H1 (cell line): ENCODE results near the gene CDK5RAP2. TPM values are rescaled to one million over a fixed set of nuclear protein-coding genes. Genes with fewer than 3 reads are reported as not detected.

Experiments used
- CTCF ChIA-PET: fragments of 300-600 bp; sonication (Branson Sonifier 250); formaldehyde crosslinking; loops from one replicate; lab custom pipeline; 2021; ENCODE audit not compliant: partially characterized antibody; lab: Charles Lee
- POLR2A ChIA-PET: fragments of 300-600 bp; sonication (Branson Sonifier 250); formaldehyde crosslinking; loops from one replicate; lab custom pipeline; 2021; ENCODE audit warnings: inconsistent platforms; ENCODE audit not compliant: partially characterized antibody; lab: Charles Lee
- DNase-seq, 2 experiments: peaks; one replicate each; pipeline versions ENCODE4 v3.0.0 to v3.0.0-alpha.2; 2010 to 2022; ENCODE audit warnings: low spot score in 2 of 2, low read depth in 1 of 2, mixed read lengths in 1 of 2
- FAIRE-seq: peaks from 2 replicates; lab custom pipeline; 2011; peaks lifted over from hg19 to GRCh38; lab: Jason Lieb, UNC
- H2AFZ ChIP-seq: 2 replicates; pipeline ENCODE4 v1.8.1; 2012; ENCODE audit warnings: low read length, inconsistent platforms
- H2AK5ac ChIP-seq: 2 replicates; pipeline ENCODE4 v1.6.1; 2013; ENCODE audit warnings: low read depth, low read length
- H2BK120ac ChIP-seq: replicated peaks from 2 replicates; pipeline ENCODE3; 2013; ENCODE audit warnings: low read depth, low read length, inconsistent platforms
- H2BK12ac ChIP-seq: 2 replicates; pipeline ENCODE4 v1.6.1; 2013; ENCODE audit warnings: low read depth, low read length
- H2BK15ac ChIP-seq: 2 replicates; pipeline ENCODE4 v1.6.1; 2013; ENCODE audit warnings: low read length
- H2BK20ac ChIP-seq: 2 replicates; pipeline ENCODE4 v1.6.1; 2013; ENCODE audit warnings: low read length
- H2BK5ac ChIP-seq: 2 replicates; pipeline ENCODE4 v1.6.1; 2013; ENCODE audit warnings: low read depth, low read length
- H3K14ac ChIP-seq: 2 replicates; pipeline ENCODE4 v1.6.1; 2013; ENCODE audit warnings: inconsistent platforms; ENCODE audit not compliant: insufficient read length
- H3K18ac ChIP-seq: 2 replicates; pipeline ENCODE4 v1.6.1; 2013; ENCODE audit warnings: low read length; ENCODE audit errors: extremely low read depth
- H3K23ac ChIP-seq: 2 replicates; pipeline ENCODE4 v1.6.1; 2013; ENCODE audit warnings: inconsistent platforms; ENCODE audit not compliant: insufficient read length
- H3K23me2 ChIP-seq: 2 replicates; pipeline ENCODE4 v1.6.1; 2013; ENCODE audit warnings: low read depth, low read length
- H3K27ac ChIP-seq: 2 replicates; pipeline ENCODE4 v1.6.1; 2011; ENCODE audit warnings: low read depth, low read length, inconsistent platforms
- H3K27me3 ChIP-seq, 4 experiments: replicated peaks in 1 of 4; 1 replicate in 1 of 4; 2 replicates in 3 of 4; pipeline versions ENCODE4 v1.6.1 to v1.8.1; 2011 to 2013; ENCODE audit warnings: low read length in 3 of 4, mild to moderate bottlenecking in 3 of 4, inconsistent platforms in 2 of 4, mixed read lengths in 2 of 4, moderate library complexity in 1 of 4; ENCODE audit not compliant: control insufficient read depth in 3 of 4, insufficient read depth in 3 of 4; ENCODE audit errors: extremely low read depth in 1 of 4
- H3K36me3 ChIP-seq, 4 experiments: 2 replicates each; pipeline versions ENCODE4 v1.6.1 to v1.8.1; 2011 to 2013; ENCODE audit warnings: mild to moderate bottlenecking in 4 of 4, low read length in 3 of 4, moderate library complexity in 2 of 4, control low read depth in 1 of 4, inconsistent platforms in 1 of 4; ENCODE audit not compliant: insufficient read depth in 4 of 4, control insufficient read depth in 2 of 4
- H3K4ac ChIP-seq: replicated peaks from 2 replicates; pipeline ENCODE3; 2013; ENCODE audit warnings: low read length, low read depth, mixed read lengths, inconsistent platforms; ENCODE audit not compliant: insufficient read length
- H3K4me1 ChIP-seq, 4 experiments: replicated peaks in 1 of 4; 1 replicate in 1 of 4; 2 replicates in 3 of 4; pipeline versions ENCODE4 v1.6.1 to v1.8.1; 2011 to 2013; ENCODE audit warnings: low read length in 3 of 4, inconsistent platforms in 2 of 4, mixed read lengths in 1 of 4; ENCODE audit not compliant: insufficient read depth in 4 of 4, control insufficient read depth in 3 of 4
- H3K4me2 ChIP-seq, 2 experiments: 2 replicates each; pipeline versions ENCODE4 v1.6.1 to v1.8.1; 2011 to 2013; ENCODE audit warnings: low read depth in 2 of 2, low read length in 2 of 2, control low read depth in 1 of 2, inconsistent platforms in 1 of 2, mild to moderate bottlenecking in 1 of 2; ENCODE audit not compliant: insufficient read depth in 1 of 2
- H3K4me3 ChIP-seq, 4 experiments: fragments of 200-600, 300-600 bp in 1 of 4; sonication (generic), shearing (Covaris generic), sonication (Bioruptor Twin) in 1 of 4; 2 replicates each; pipeline versions ENCODE4 v1.5.1 to v1.8.1; 2011 to 2016; ENCODE audit warnings: low read length in 4 of 4, low read depth in 3 of 4, control low read depth in 2 of 4, inconsistent platforms in 2 of 4, mild to moderate bottlenecking in 2 of 4, mixed read lengths in 1 of 4, moderate library complexity in 1 of 4; ENCODE audit not compliant: insufficient read depth in 2 of 4; ENCODE audit errors: extremely low read depth in 1 of 4
- H3K56ac ChIP-seq: replicated peaks from 2 replicates; pipeline ENCODE3; 2013; ENCODE audit warnings: low read depth, mild to moderate bottlenecking, mixed read lengths, low read length, inconsistent platforms; ENCODE audit not compliant: insufficient read length
- H3K79me1 ChIP-seq: 2 replicates; pipeline ENCODE4 v1.6.1; 2013; ENCODE audit warnings: low read depth, low read length, control low read depth
- H3K79me2 ChIP-seq, 2 experiments: 2 replicates each; pipeline versions ENCODE4 v1.6.1 to v1.8.1; 2012 to 2013; ENCODE audit warnings: low read length in 2 of 2, mild to moderate bottlenecking in 2 of 2, inconsistent platforms in 1 of 2; ENCODE audit not compliant: insufficient read depth in 2 of 2, control insufficient read depth in 1 of 2
- H3K9ac ChIP-seq, 4 experiments: replicated peaks in 1 of 4; 1 replicate in 1 of 4; 2 replicates in 3 of 4; pipeline versions ENCODE4 v1.6.1 to v1.8.1; 2011 to 2013; ENCODE audit warnings: low read depth in 3 of 4, low read length in 3 of 4, control low read depth in 2 of 4, mild to moderate bottlenecking in 2 of 4, moderate library complexity in 2 of 4, inconsistent platforms in 1 of 4; ENCODE audit errors: extremely low read depth in 1 of 4
- H3K9me3 ChIP-seq, 2 experiments: 2 replicates each; pipeline versions ENCODE4 v1.6.1 to v1.8.1; 2012 to 2013; ENCODE audit warnings: mild to moderate bottlenecking in 2 of 2, moderate library complexity in 2 of 2, control low read depth in 1 of 2, inconsistent platforms in 1 of 2, low read depth in 1 of 2, low read length in 1 of 2, mixed read lengths in 1 of 2; ENCODE audit not compliant: insufficient read depth in 2 of 2
- H4K20me1 ChIP-seq, 2 experiments: replicated peaks in 1 of 2; 2 replicates each; pipeline versions ENCODE3 to v1.8.1; 2011 to 2013; ENCODE audit warnings: inconsistent platforms in 2 of 2, low read length in 2 of 2, mild to moderate bottlenecking in 1 of 2; ENCODE audit not compliant: insufficient read depth in 2 of 2, control insufficient read depth in 1 of 2
- H4K5ac ChIP-seq: 2 replicates; pipeline ENCODE4 v1.6.1; 2013; ENCODE audit warnings: low read length, low read depth, mixed read lengths, inconsistent platforms; ENCODE audit not compliant: insufficient read length
- H4K8ac ChIP-seq: 2 replicates; pipeline ENCODE4 v1.8.0; 2013; ENCODE audit warnings: mild to moderate bottlenecking, moderate library complexity, low read length, inconsistent platforms; ENCODE audit not compliant: insufficient read depth; ENCODE audit errors: extremely low read depth
- H4K91ac ChIP-seq: replicated peaks from 2 replicates; pipeline ENCODE3; 2013; ENCODE audit warnings: low read length, mixed read lengths, inconsistent platforms; ENCODE audit not compliant: insufficient read length
- RAD21 ChIP-seq, 2 experiments: IDR thresholded peaks in 1 of 2; conservative IDR thresholded peaks in 1 of 2; 2 replicates each; pipeline ENCODE4 v1.6.1; 2011; ENCODE audit warnings: low read depth in 2 of 2, low read length in 2 of 2, improper control_type of control experiment in 1 of 2, inconsistent platforms in 1 of 2, mild to moderate bottlenecking in 1 of 2, moderate library complexity in 1 of 2
- WGBS, 2 experiments: shearing (Covaris generic) in 1 of 2; methylation state at CpG; one replicate each; pipeline versions ENCODE4 v1.1.6 to v1.1.7; 2013 to 2015; ENCODE audit warnings: low lambda C conversion rate in 2 of 2, mixed read lengths in 2 of 2, inconsistent platforms in 1 of 2, low coverage in 1 of 2, missing lambda C conversion rate in 1 of 2; ENCODE audit not compliant: insufficient replicate concordance in 2 of 2, insufficient coverage in 1 of 2, insufficient read length in 1 of 2; ENCODE audit errors: extremely low coverage in 1 of 2, missing lambda C conversion rate in 1 of 2; 5-methylcytosine and 5-hydroxymethylcytosine counted together
- polyA plus RNA-seq, 7 experiments: library from polyadenylated mRNA; depleted of rRNA in 3 of 7; stranded (reverse) in 5 of 7; unstranded in 2 of 7; fragments of >200 nt in 5 of 7; fragments of 200-250 nt in 2 of 7; gene quantifications; 1 replicate in 5 of 7; 2 replicates in 1 of 7; 4 replicates in 1 of 7; pipeline versions ENCODE4 v1.2.1 to v1.2.3, GENCODE V29; 2011 to 2013; ENCODE audit warnings: missing spikeins in 2 of 7, mixed read lengths in 2 of 7
- total RNA-seq: library from RNA; stranded (reverse); fragmentation: NEBNext Ultra II Directional; extraction: Animal tissue kit (Norgen Biotek cat#: 25700); gene quantifications from 2 replicates; pipeline ENCODE4 v1.2.1, GENCODE V29; 2021
- TF ChIP-seq, protein P1 (sequence below), 3 experiments: IDR thresholded peaks; 1 replicate in 2 of 3; 2 replicates in 1 of 3; pipeline versions ENCODE4 v1.5.1 to v1.6.1; 2011; ENCODE audit warnings: low read length in 3 of 3, mild to moderate bottlenecking in 3 of 3, inconsistent platforms in 2 of 3, low read depth in 1 of 3, moderate library complexity in 1 of 3; ENCODE audit not compliant: insufficient read depth in 1 of 3; ENCODE audit errors: control extremely low read depth in 1 of 3
- TF ChIP-seq, protein P2 (sequence below): IDR thresholded peaks from 2 replicates; pipeline ENCODE4 v1.6.1; 2012; ENCODE audit warnings: inconsistent platforms

Gene CDK5RAP2
- total and polyA plus RNA-seq, 2 of the 8 experiments (the other 6 are each of a cell fraction or from before 2014, with no cell fraction given), result 19.8 to 49.4 TPM

DNA sequence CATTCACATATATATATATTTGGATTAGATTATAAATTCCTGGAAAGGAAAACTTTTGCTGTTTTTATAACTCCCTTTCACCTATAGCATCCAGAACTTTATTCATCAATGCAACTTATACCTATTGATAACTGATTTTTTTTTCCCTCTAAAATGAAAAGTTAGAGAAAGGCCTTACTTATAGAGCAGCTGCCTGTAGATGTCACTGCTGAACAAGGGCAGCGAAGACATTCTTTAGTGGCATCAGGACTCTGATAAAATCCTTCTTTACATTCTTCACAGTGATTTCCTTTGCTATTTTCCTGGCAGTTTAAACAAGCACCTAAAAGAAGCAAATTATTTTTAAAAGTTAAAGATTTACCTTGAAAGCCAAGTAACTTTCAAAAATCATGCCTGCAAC is 32.3 kb upstream of the CDK5RAP2 start:
- Histone ChIP-seq H3K36me3 (no peaks in the 10 kb centered on the region), H4K20me1 (no peaks in the 10 kb centered on the region), H4K91ac (no peak overlapping the region), H3K9ac (no peak overlapping the region), H2BK15ac (no peak overlapping the region), H2BK120ac (no peak overlapping the region), H3K23me2 (no peaks in the 10 kb centered on the region), H3K79me2 (no peaks in the 10 kb centered on the region), H3K4ac (no peak overlapping the region), H4K8ac (no peak overlapping the region), H3K9me3 (no peaks in the 10 kb centered on the region), H3K27me3 (no peaks in the 10 kb centered on the region), H4K5ac (no peak overlapping the region), H3K4me1 (no peaks in the 10 kb centered on the region), H3K27ac (no peak overlapping the region), H2BK20ac (no peak overlapping the region), H2BK12ac (no peak overlapping the region), H2AK5ac (no peak overlapping the region), H3K4me2 (no peak overlapping the region), H3K56ac (no peak overlapping the region), H2BK5ac (no peak overlapping the region), H3K23ac (no peak overlapping the region), H3K18ac (no peak overlapping the region), H2AFZ (no peak overlapping the region), H3K14ac (no peak overlapping the region), H3K79me1 (no peaks in the 10 kb centered on the region), H3K4me3 (no peak overlapping the region)
- DNase-seq (no peak), FAIRE-seq (no peak)
- 50% methylated on average over 1 of the region's 1 CpG; no CpG with 5 or more reads in 1 of the 2 experiments for WGBS, 2 experiments
- POLR2A ChIA-PET, result no interaction called here
- CTCF ChIA-PET, result interaction anchor here (0.8 to 2.4 kb wide), 8 partner anchors 10 to 124 kb away, joined by 3 to 15 read pairs (median 4); no protein-coding TSS in a partner anchor
- TF ChIP-seq, protein P1, sequence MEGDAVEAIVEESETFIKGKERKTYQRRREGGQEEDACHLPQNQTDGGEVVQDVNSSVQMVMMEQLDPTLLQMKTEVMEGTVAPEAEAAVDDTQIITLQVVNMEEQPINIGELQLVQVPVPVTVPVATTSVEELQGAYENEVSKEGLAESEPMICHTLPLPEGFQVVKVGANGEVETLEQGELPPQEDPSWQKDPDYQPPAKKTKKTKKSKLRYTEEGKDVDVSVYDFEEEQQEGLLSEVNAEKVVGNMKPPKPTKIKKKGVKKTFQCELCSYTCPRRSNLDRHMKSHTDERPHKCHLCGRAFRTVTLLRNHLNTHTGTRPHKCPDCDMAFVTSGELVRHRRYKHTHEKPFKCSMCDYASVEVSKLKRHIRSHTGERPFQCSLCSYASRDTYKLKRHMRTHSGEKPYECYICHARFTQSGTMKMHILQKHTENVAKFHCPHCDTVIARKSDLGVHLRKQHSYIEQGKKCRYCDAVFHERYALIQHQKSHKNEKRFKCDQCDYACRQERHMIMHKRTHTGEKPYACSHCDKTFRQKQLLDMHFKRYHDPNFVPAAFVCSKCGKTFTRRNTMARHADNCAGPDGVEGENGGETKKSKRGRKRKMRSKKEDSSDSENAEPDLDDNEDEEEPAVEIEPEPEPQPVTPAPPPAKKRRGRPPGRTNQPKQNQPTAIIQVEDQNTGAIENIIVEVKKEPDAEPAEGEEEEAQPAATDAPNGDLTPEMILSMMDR (IDR thresholded peaks at IDR 0.05; ENCODE audit: control extremely low read depth in 1 of 3, insufficient read depth in 1 of 3, low read depth in 1 of 3, low read length in 3 of 3), result peak in 2 of 3 experiments; percentile 24 to 52; a peak in 2 of 4 replicates
- TF ChIP-seq RAD21 (IDR thresholded peaks at IDR 0.05 in 1 of 2, conservative IDR thresholded peaks at IDR 0.05 in 1 of 2; ENCODE audit: low read depth in 2 of 2, low read length in 2 of 2), result peak; percentile 45 to 58; a peak in 3 of 4 replicates
- TF ChIP-seq, protein P2, sequence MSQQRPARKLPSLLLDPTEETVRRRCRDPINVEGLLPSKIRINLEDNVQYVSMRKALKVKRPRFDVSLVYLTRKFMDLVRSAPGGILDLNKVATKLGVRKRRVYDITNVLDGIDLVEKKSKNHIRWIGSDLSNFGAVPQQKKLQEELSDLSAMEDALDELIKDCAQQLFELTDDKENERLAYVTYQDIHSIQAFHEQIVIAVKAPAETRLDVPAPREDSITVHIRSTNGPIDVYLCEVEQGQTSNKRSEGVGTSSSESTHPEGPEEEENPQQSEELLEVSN, result no peak
